Muscle layer of duodenum (tissue), 2 donors: ENCODE results near the gene COL21A1.

Source experiments
- H3K27ac ChIP-seq: one replicate; pipeline ENCODE4 v1.7.0; 2013; ENCODE audit warnings: mild to moderate bottlenecking, low read length
- H3K27me3 ChIP-seq: one replicate; pipeline ENCODE4 v1.7.0; 2013; ENCODE audit warnings: low read depth, mild to moderate bottlenecking, control low read depth, low read length
- H3K36me3 ChIP-seq, 2 donors: one replicate each; pipeline ENCODE4 v1.7.0; 2013; ENCODE audit warnings: low read length in 2 of 2, control low read depth in 1 of 2, mild to moderate bottlenecking in 1 of 2; ENCODE audit not compliant: insufficient read depth in 2 of 2, control insufficient read depth in 1 of 2
- H3K4me1 ChIP-seq, 2 donors: one replicate each; pipeline ENCODE4 v1.7.0; 2013; ENCODE audit warnings: low read length in 2 of 2, mild to moderate bottlenecking in 2 of 2, control low read depth in 1 of 2, moderate library complexity in 1 of 2; ENCODE audit not compliant: insufficient read depth in 2 of 2, control insufficient read depth in 1 of 2
- H3K4me3 ChIP-seq, 2 donors: one replicate each; pipeline ENCODE4 v1.7.0; 2013; ENCODE audit warnings: low read length in 2 of 2, low read depth in 1 of 2, mild to moderate bottlenecking in 1 of 2
- H3K9me3 ChIP-seq, 2 donors: one replicate each; pipeline ENCODE4 v1.7.0; 2013; ENCODE audit warnings: low read length in 2 of 2, control low read depth in 1 of 2, mild to moderate bottlenecking in 1 of 2; ENCODE audit not compliant: control insufficient read depth in 1 of 2
- donor health status: healthy.

Gene COL21A1

DNA sequence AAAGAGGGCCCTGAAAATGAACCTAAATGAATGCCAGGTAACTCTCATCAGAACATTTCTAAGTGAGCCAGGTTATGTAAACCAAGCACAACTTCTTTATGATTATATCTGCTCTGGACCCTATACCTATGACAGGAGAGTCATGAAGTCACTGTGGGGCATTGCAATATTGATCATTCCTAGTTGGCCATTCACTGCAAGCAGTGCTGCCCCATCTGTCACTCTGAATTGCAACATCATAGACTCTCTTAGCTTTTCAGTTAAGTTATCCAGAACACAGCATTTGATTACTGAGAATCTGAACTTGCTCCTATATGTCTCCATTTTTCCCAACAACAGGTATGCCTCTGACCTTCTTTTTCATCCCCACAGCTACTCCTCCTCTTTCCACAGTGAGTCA lies 3.3 kb downstream of the COL21A1 start:
- Histone ChIP-seq H3K36me3 (no peaks in the 10 kb centered on the region), H3K4me1 (peaks cover 0 to 20% of the 10 kb centered on the region in 2 donors), H3K27ac (no peak overlapping the region), H3K4me3 (no peak overlapping the region), H3K9me3 (no peaks in the 10 kb centered on the region), H3K27me3 (no peaks in the 10 kb centered on the region)

DNA sequence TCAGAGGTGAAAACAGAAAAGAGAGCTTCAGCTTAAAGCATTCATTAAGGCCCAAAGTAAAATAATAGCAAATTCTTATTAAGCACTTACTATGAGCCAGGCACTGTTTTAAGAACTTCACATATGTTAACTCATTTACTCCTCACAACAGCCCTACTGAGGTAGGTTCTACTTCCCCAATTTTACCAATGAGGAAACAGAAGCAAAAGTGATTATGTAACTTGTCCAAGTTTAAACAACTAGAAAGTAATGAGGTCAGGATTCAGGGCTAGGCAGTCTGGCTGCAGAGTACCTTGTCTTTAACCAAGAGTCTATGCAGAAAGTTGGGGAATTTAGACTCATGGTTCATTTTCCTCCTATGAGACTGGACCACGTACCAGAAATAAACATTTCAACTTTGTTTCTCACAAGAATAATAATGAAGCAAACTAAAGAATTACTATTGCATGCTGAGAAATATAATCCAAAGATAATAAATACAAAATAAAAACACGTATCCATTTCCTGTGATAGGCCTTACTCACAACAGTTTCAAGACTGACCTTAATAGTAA lies 3.8 kb downstream of the COL21A1 start:
- Histone ChIP-seq H3K4me3 (no peak overlapping the region), H3K27me3 (no peaks in the 10 kb centered on the region), H3K27ac (no peak overlapping the region), H3K9me3 (no peaks in the 10 kb centered on the region), H3K36me3 (no peaks in the 10 kb centered on the region), H3K4me1 (peaks cover 0 to 24% of the 10 kb centered on the region in 2 donors)

DNA sequence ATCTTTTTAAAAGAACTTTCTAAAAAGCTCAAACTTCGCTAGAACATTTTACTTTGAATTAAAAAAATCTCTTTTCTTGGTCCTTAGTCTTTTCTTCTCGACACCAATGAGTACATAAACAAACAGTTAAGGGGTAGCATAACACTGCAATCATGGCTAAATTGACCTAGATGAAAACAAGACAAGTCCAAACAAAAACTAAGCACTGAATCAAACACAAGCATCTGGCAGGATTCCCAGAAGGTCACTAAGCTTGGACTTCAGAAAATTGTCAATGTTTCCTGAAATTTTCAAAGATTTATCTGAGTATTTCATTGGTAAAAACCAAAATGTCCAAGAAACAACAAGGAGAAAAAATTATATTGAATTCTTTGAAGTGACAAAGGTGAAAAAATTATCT lies 5.0 kb downstream of the COL21A1 start:
- Histone ChIP-seq H3K9me3 (no peaks in the 10 kb centered on the region), H3K27ac (no peak overlapping the region)

DNA sequence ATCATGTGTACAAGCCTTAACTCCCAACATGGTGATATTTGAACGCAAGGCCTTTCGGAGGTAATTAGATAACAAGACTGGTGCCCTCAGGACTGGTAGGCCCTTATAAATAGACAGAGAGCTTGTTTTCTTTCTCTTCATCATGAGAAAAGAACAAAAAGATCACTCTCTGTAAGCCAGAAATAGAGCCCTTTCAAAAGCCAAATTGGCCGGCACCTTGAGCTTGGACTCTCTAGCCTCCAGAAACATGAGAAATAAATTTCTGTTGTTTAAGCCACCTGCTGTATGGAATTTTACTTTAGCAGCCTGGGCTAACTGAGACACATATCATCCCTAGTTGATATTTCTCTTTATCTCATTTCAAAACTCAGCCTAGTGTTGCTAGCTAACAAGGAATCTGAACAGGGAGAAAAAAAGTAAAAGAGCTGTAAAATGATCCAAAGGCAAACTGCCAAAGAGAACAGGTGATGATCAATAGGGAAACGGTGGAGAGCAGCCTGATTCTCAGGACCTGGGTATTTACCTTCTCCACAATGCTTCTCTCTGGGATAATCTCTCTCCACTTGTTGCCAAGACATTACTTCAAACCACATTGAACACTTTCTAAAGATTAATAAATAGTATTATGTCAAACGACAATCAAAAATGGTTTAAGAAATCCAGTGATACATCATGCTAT lies 6.1 kb downstream of the COL21A1 start:
- H3K36me3 ChIP-seq, result no peaks in the 10 kb centered on the region
- H3K27me3 ChIP-seq, result no peaks in the 10 kb centered on the region
- no peak overlapping the region for H3K27ac ChIP-seq
- H3K9me3 ChIP-seq, result no peaks in the 10 kb centered on the region
- peaks cover 0 to 16% of the 10 kb centered on the region in 2 donors for H3K4me1 ChIP-seq
- H3K4me3 ChIP-seq, result no peak overlapping the region

More for the DNA sequence above, 5.0 kb downstream of the COL21A1 start:
- Histone ChIP-seq H3K27me3 (no peaks in the 10 kb centered on the region), H3K4me3 (no peak overlapping the region), H3K4me1 (peaks cover 0 to 18% of the 10 kb centered on the region in 2 donors), H3K36me3 (no peaks in the 10 kb centered on the region)

DNA sequence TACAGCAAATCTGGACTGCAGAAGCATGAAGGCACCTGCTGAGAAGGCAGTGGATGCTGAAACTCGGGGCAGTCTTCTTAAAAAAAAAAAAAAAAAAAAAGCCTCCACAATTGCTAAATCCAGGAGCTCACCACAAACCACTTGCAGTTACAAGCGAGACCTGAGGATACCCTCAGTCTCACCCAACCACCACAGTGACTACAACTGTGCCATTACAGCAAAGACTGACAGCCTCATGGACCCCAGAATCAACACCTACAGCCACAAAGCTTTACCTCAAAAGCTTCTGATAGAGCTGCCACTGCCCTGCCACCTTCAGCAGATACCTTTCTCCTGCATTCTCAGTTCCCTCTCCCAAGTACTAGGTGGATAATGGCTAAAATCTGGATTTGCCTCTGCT lies 9.0 kb downstream of the COL21A1 start:
- no peaks in the 10 kb centered on the region for H3K36me3 ChIP-seq
- H3K9me3 ChIP-seq, result no peaks in the 10 kb centered on the region
- H3K4me3 ChIP-seq, result no peak overlapping the region
- H3K27me3 ChIP-seq, result no peaks in the 10 kb centered on the region
- peaks cover 0 to 19% of the 10 kb centered on the region in 2 donors for H3K4me1 ChIP-seq
- H3K27ac ChIP-seq, result no peak overlapping the region

DNA sequence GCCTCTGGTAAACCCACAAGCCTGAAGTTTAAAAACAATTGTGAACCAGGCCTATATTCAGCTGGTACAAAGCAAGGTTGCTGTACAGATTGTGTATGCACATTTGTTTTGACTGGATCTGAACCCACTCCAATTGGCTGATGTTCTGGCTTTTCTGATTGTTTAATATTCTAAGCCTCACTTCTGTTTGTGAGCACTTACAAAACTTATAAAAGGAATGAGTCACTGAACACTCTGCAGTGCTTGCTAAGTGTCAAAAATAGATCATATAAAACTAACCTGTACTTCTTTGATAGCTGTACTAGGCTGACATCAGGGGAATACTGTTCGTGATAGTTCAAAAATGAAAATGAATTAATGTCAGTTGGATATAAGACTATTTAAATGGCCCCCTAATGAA lies 12.1 kb downstream of the COL21A1 start:
- Histone ChIP-seq H3K4me1 (peaks cover 0 to 24% of the 10 kb centered on the region in 2 donors), H3K4me3 (no peak overlapping the region), H3K36me3 (no peaks in the 10 kb centered on the region), H3K27me3 (no peaks in the 10 kb centered on the region), H3K27ac (no peak overlapping the region), H3K9me3 (no peaks in the 10 kb centered on the region)

DNA sequence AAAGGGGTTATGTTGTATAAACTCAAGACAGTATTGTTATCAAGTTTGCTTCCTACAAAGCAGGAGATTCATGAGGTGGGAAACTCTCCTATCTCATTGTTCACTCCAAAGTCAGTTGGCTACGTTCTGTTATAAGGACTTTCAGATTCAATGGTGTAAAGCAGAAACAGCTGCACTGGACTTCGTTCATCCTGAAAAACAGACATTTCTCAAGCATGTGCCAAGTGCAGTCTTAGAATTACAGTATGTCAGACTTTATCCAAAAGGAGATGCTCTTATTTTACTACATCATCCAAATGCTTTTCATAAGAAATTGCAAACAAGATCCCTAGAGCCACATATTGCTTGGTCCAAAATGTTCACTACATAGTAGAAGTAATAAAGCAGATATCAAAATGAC lies 14.9 kb downstream of the COL21A1 start:
- H3K4me3 ChIP-seq, result no peak overlapping the region
- no peaks in the 10 kb centered on the region for H3K36me3 ChIP-seq
- H3K4me1 ChIP-seq, result peaks cover 0 to 19% of the 10 kb centered on the region in 2 donors
- H3K27ac ChIP-seq, result no peak overlapping the region
- H3K9me3 ChIP-seq, result no peaks in the 10 kb centered on the region
- no peaks in the 10 kb centered on the region for H3K27me3 ChIP-seq

DNA sequence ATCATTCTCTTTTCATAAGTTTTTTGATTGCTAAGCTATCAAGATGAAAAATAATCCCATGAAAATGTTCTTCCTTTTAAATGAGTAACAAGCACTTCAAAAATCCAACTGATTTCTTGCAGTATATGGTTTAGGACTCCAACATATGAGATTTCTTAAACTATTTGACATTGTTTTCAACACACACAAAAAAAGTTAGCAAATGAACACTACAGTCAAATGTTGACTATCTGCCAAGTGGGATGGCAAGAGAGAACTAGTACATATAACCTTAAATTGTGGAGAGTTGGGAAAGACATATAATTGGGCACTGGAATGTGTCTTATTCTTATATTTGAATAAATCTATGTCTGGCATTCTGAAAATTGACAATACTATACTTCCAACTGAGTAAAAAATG lies 15.6 kb downstream of the COL21A1 start:
- Histone ChIP-seq H3K27me3 (no peaks in the 10 kb centered on the region), H3K36me3 (no peaks in the 10 kb centered on the region), H3K27ac (no peak overlapping the region), H3K4me3 (no peak overlapping the region), H3K4me1 (peaks cover 0 to 15% of the 10 kb centered on the region in 2 donors), H3K9me3 (no peaks in the 10 kb centered on the region)

DNA sequence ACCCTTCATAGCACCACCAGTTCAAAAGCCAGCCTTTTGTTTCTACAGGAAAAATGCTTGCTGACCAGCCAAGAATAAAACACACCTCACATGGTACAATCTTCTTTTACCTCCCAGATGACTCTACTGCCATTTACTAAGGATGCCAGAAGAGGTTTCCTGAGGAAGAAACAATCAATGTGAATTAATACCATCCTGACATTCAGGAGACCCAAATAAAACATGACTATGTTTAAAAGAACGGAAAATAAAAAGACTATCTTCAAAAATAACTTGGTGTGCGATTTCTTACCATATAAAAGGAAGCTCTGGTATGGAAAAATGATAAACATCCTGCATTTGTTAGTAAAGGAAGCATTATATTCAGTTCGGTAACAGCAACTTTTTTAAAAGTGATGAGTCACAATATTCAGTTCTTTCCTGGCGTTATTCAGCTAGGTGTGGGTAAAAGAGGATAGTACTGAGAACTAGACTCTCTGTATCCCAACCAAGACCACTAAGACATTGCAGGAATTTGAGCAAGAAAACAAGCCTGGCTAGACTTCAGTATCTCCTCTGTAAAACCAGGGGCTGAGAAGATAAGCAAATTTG lies 16.3 kb downstream of the COL21A1 start:
- no peaks in the 10 kb centered on the region for H3K9me3 ChIP-seq
- H3K4me1 ChIP-seq, result peaks cover 0 to 15% of the 10 kb centered on the region in 2 donors
- H3K27me3 ChIP-seq, result no peaks in the 10 kb centered on the region
- no peaks in the 10 kb centered on the region for H3K36me3 ChIP-seq
- no peak overlapping the region for H3K4me3 ChIP-seq
- H3K27ac ChIP-seq, result no peak overlapping the region

DNA sequence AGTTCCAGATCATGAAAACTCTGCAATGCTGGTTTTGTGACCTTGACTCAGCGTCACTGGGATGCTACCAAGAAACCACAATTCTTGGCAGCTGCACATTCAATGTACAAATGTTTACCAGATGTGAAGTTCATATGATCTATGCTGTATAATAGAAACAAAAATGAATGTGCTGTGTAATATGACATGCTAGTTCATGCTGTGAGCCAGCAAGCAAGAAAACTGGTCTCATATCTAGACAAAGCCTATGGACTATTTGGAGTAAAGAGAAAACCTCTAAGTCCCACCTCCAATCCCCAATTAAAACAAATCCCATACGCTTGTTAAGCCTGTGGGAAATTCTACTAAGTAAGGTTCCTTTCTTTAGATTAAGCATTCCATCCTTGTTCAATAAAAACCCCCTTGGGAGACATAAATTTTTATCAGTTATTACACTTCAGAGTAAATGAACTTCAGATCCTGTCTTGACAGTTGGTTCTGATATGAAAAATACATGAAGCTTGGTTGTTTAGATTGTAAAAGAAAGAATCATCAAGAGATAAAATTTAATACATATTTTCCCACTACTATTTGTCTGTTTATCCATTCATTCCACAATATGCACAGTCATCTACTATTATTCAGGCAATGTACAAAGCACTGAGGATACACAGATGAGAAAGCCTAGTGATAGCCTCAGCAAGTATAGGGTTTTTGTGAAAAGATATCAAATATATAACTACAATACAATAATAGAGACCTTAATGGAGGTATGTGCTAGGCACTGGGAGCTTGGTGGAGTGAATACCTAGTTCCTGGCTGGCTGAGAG lies 20.1 kb downstream of the COL21A1 start:
- no peaks in the 10 kb centered on the region for H3K9me3 ChIP-seq
- peaks cover 0 to 1% of the 10 kb centered on the region in 2 donors for H3K4me1 ChIP-seq
- H3K4me3 ChIP-seq, result no peak overlapping the region
- no peaks in the 10 kb centered on the region for H3K36me3 ChIP-seq
- no peak overlapping the region for H3K27ac ChIP-seq
- H3K27me3 ChIP-seq, result no peaks in the 10 kb centered on the region

DNA sequence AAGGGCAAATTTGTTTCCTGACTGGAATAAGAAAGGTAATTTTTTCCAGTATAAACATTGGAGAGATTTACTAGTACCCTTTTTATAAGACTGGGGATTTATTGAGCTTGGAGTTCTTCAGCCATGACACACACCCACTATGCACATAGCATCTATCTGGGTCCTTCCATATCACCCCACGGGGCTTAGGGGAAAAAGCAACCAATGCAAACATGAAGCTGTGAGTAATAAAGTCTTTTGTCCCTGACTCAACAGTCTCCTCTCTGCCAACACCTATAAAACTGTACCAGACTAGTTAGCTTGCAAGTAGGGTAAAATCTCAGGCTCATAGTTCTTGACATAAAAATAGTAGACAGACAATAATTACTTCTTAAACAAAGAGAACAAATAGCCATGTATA lies 23.4 kb downstream of the COL21A1 start:
- H3K4me3 ChIP-seq, result no peak overlapping the region
- no peaks in the 10 kb centered on the region for H3K27me3 ChIP-seq
- no peaks in the 10 kb centered on the region for H3K4me1 ChIP-seq
- H3K27ac ChIP-seq, result no peak overlapping the region
- no peaks in the 10 kb centered on the region for H3K9me3 ChIP-seq
- H3K36me3 ChIP-seq, result no peaks in the 10 kb centered on the region
